HepG2 (cell line): ENCODE measurements around the gene SRSF8. TPM values are rescaled to one million over a fixed set of nuclear protein-coding genes. Genes with fewer than 3 reads are reported as not detected.
A peak's percentile ranks its signal among the peaks of the same experiment; 100 is the strongest.

ENCODE experiments used
- ATF3 ChIP-seq: sonication (generic); formaldehyde crosslinking; IDR thresholded peaks from 2 replicates; pipeline ENCODE4 v1.4.0; 2020; ENCODE audit warnings: missing genetic modification reagents
- ATF4 ChIP-seq, 2 experiments: fragments of 450-650 bp in 1 of 2; sonication (generic) in 1 of 2; formaldehyde crosslinking; IDR thresholded peaks; 2 replicates each; pipeline versions ENCODE4 v1.5.0 to v1.8.0; 2020 to 2022; ENCODE audit warnings: mild to moderate bottlenecking in 1 of 2, missing genetic modification reagents in 1 of 2
- CBFB ChIP-seq: sonication (generic); formaldehyde crosslinking; IDR thresholded peaks from 2 replicates; pipeline ENCODE4 v1.4.0; 2020; ENCODE audit warnings: missing genetic modification reagents
- FOSL2 ChIP-seq: sonication (generic); formaldehyde crosslinking; IDR thresholded peaks from 2 replicates; pipeline ENCODE4 v1.4.0; 2020; ENCODE audit warnings: missing genetic modification reagents
- HDAC2 ChIP-seq: sonication (generic); formaldehyde crosslinking; IDR thresholded peaks from 2 replicates; pipeline ENCODE4 v1.4.0; 2020; ENCODE audit warnings: missing genetic modification reagents
- KMT2A ChIP-seq: sonication (generic); formaldehyde crosslinking; IDR thresholded peaks from 2 replicates; pipeline ENCODE4 v1.4.0; 2020; ENCODE audit warnings: missing genetic modification reagents
- NR3C1 ChIP-seq: sonication (generic); formaldehyde crosslinking; IDR thresholded peaks from 2 replicates; pipeline ENCODE4 v1.4.0; 2020; ENCODE audit warnings: missing genetic modification reagents
- PAXIP1 ChIP-seq: sonication (generic); formaldehyde crosslinking; conservative IDR thresholded peaks from 2 replicates; pipeline ENCODE4 v1.4.0; 2020; ENCODE audit warnings: mild to moderate bottlenecking, missing genetic modification reagents, moderate library complexity
- SMC3 ChIP-seq: IDR thresholded peaks from 2 replicates; pipeline ENCODE4 v1.6.1; 2011; ENCODE audit warnings: low read length, improper control_type of control experiment
- ZMYM2 ChIP-seq: sonication (generic); formaldehyde crosslinking; IDR thresholded peaks from 2 replicates; pipeline ENCODE4 v1.8.0; 2022; ENCODE audit warnings: mild to moderate bottlenecking, missing genetic modification reagents
- ZNF274 ChIP-seq: sonication (generic); formaldehyde crosslinking; IDR thresholded peaks from 2 replicates; pipeline ENCODE4 v1.5.1; 2020; ENCODE audit warnings: mild to moderate bottlenecking, missing genetic modification reagents
- ZNF350 ChIP-seq: sonication (generic); formaldehyde crosslinking; IDR thresholded peaks from 2 replicates; pipeline ENCODE4 v1.4.0; 2020; ENCODE audit warnings: mild to moderate bottlenecking, low read depth, missing genetic modification reagents, borderline replicate concordance
- polyA plus RNA-seq, 8 experiments: library from polyadenylated mRNA; depleted of rRNA in 3 of 8; stranded (reverse) in 7 of 8; unstranded in 1 of 8; fragments of >200 nt; fragmentation: Illumina TruSeq in 4 of 8; extraction: Trizol in 4 of 8; gene quantifications; 2 replicates each; pipeline versions ENCODE4 v1.2.1 to v1.2.3, GENCODE V29; 2011 to 2016; ENCODE audit warnings: low read depth in 4 of 8, missing spikeins in 1 of 8, mixed read lengths in 1 of 8; ENCODE audit not compliant: insufficient read depth in 1 of 8
- total RNA-seq, 5 experiments: library from RNA; depleted of rRNA; stranded (reverse); fragments of >200 nt; fragmentation: Illumina TruSeq; extraction: Trizol; gene quantifications; 2 replicates each; pipeline ENCODE4 v1.2.3, GENCODE V29; 2016; ENCODE audit warnings: low read depth in 1 of 5
- TF ChIP-seq, protein P1 (sequence below): IDR thresholded peaks from 2 replicates; pipeline ENCODE4 v1.4.0; 2020; ENCODE audit warnings: mild to moderate bottlenecking, missing genetic modification reagents
- TF ChIP-seq, protein P2 (sequence below): sonication (generic); formaldehyde crosslinking; IDR thresholded peaks from 2 replicates; pipeline ENCODE4 v1.4.0; 2020; ENCODE audit warnings: missing genetic modification reagents

Gene SRSF8
- total and polyA plus RNA-seq, 2 of the 13 experiments (the other 11 are each of a cell fraction or from before 2014, with no cell fraction given), result 21.8 to 25.8 TPM

- TF ChIP-seq, protein P1, sequence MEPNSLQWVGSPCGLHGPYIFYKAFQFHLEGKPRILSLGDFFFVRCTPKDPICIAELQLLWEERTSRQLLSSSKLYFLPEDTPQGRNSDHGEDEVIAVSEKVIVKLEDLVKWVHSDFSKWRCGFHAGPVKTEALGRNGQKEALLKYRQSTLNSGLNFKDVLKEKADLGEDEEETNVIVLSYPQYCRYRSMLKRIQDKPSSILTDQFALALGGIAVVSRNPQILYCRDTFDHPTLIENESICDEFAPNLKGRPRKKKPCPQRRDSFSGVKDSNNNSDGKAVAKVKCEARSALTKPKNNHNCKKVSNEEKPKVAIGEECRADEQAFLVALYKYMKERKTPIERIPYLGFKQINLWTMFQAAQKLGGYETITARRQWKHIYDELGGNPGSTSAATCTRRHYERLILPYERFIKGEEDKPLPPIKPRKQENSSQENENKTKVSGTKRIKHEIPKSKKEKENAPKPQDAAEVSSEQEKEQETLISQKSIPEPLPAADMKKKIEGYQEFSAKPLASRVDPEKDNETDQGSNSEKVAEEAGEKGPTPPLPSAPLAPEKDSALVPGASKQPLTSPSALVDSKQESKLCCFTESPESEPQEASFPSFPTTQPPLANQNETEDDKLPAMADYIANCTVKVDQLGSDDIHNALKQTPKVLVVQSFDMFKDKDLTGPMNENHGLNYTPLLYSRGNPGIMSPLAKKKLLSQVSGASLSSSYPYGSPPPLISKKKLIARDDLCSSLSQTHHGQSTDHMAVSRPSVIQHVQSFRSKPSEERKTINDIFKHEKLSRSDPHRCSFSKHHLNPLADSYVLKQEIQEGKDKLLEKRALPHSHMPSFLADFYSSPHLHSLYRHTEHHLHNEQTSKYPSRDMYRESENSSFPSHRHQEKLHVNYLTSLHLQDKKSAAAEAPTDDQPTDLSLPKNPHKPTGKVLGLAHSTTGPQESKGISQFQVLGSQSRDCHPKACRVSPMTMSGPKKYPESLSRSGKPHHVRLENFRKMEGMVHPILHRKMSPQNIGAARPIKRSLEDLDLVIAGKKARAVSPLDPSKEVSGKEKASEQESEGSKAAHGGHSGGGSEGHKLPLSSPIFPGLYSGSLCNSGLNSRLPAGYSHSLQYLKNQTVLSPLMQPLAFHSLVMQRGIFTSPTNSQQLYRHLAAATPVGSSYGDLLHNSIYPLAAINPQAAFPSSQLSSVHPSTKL (CRISPR knock-in tag), result peak; percentile 72
- peak; percentile 88 for TF ChIP-seq FOSL2 (CRISPR knock-in tag)
- no peak for TF ChIP-seq ATF4 (CRISPR knock-in tag; IDR thresholded peaks at IDR 0.05)
- peak; percentile 40; the same call in 1 of the 2 replicates for TF ChIP-seq HDAC2 (CRISPR knock-in tag)
- TF ChIP-seq, protein P2, sequence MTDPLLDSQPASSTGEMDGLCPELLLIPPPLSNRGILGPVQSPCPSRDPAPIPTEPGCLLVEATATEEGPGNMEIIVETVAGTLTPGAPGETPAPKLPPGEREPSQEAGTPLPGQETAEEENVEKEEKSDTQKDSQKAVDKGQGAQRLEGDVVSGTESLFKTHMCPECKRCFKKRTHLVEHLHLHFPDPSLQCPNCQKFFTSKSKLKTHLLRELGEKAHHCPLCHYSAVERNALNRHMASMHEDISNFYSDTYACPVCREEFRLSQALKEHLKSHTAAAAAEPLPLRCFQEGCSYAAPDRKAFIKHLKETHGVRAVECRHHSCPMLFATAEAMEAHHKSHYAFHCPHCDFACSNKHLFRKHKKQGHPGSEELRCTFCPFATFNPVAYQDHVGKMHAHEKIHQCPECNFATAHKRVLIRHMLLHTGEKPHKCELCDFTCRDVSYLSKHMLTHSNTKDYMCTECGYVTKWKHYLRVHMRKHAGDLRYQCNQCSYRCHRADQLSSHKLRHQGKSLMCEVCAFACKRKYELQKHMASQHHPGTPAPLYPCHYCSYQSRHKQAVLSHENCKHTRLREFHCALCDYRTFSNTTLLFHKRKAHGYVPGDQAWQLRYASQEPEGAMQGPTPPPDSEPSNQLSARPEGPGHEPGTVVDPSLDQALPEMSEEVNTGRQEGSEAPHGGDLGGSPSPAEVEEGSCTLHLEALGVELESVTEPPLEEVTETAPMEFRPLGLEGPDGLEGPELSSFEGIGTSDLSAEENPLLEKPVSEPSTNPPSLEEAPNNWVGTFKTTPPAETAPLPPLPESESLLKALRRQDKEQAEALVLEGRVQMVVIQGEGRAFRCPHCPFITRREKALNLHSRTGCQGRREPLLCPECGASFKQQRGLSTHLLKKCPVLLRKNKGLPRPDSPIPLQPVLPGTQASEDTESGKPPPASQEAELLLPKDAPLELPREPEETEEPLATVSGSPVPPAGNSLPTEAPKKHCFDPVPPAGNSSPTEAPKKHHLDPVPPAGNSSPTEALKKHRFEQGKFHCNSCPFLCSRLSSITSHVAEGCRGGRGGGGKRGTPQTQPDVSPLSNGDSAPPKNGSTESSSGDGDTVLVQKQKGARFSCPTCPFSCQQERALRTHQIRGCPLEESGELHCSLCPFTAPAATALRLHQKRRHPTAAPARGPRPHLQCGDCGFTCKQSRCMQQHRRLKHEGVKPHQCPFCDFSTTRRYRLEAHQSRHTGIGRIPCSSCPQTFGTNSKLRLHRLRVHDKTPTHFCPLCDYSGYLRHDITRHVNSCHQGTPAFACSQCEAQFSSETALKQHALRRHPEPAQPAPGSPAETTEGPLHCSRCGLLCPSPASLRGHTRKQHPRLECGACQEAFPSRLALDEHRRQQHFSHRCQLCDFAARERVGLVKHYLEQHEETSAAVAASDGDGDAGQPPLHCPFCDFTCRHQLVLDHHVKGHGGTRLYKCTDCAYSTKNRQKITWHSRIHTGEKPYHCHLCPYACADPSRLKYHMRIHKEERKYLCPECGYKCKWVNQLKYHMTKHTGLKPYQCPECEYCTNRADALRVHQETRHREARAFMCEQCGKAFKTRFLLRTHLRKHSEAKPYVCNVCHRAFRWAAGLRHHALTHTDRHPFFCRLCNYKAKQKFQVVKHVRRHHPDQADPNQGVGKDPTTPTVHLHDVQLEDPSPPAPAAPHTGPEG (CRISPR knock-in tag), result no peak
- TF ChIP-seq ZNF274 (CRISPR knock-in tag), result 0 out of 2 replicates have a peak, but pooled peaks have one; percentile 12
- peak; percentile 44; the same call in 1 of the 2 replicates for TF ChIP-seq ATF3
- TF ChIP-seq ZMYM2 (CRISPR knock-in tag), result no peak
- TF ChIP-seq CBFB (CRISPR knock-in tag), result no peak
- TF ChIP-seq ZNF350 (CRISPR knock-in tag), result no peak
- peak; percentile 34; the same call in 1 of the 2 replicates for TF ChIP-seq SMC3
- no peak for TF ChIP-seq NR3C1 (CRISPR knock-in tag)
- TF ChIP-seq KMT2A (CRISPR knock-in tag), result no peak
- peak; percentile 20; the same call in 1 of the 2 replicates for TF ChIP-seq PAXIP1
Observed at GRCh38 chr11:95092549-95093324, 26.0 kb downstream of the SRSF8 start (continued).
